Right atrium auricular region (tissue), 2 donors: ENCODE results near the gene SREBF2. TPM values are rescaled to one million over a fixed set of nuclear protein-coding genes. Genes with fewer than 3 reads are reported as not detected.

Experiments used
- DNase-seq: peaks from one replicate; pipeline ENCODE4 v3.0.0-alpha.2; 2019; ENCODE audit warnings: low spot score
- H3K27ac ChIP-seq, 2 donors: fragments of 200-600 bp; sonication (generic); 1 replicate in 1 of 2; 2 replicates in 1 of 2; pipeline ENCODE4 v1.5.1; 2016 to 2019
- H3K27me3 ChIP-seq, 2 donors: fragments of 200-600 bp; sonication (generic); one replicate each; pipeline versions ENCODE4 v1.5.1 to v1.6.0; 2017 to 2019
- H3K36me3 ChIP-seq: fragments of 200-600 bp; sonication (generic); one replicate; pipeline ENCODE4 v1.5.1; 2016
- H3K4me1 ChIP-seq, 2 donors: fragments of 200-600 bp; sonication (generic); one replicate each; pipeline versions ENCODE4 v1.5.1 to v1.6.0; 2017 to 2019
- H3K4me3 ChIP-seq, 2 donors: fragments of 200-600 bp; sonication (generic); 1 replicate in 1 of 2; 2 replicates in 1 of 2; pipeline ENCODE4 v1.5.1; 2017 to 2019; ENCODE audit warnings: mild to moderate bottlenecking in 1 of 2, moderate library complexity in 1 of 2
- H3K9me3 ChIP-seq, 2 donors: fragments of 200-600 bp; sonication (generic); one replicate each; pipeline ENCODE4 v1.5.1; 2019
- total RNA-seq, 2 donors: library from RNA; depleted of rRNA; stranded (reverse); fragments of >200 nt; gene quantifications; one replicate each; pipeline ENCODE4 v1.1.0, GENCODE V29; 2016
- TF ChIP-seq, protein P1 (sequence below), 2 donors: fragments of 200-600 bp; sonication (generic); IDR thresholded peaks; one replicate each; pipeline ENCODE4 v1.5.1; 2019; ENCODE audit warnings: antibody characterized with exemption in 2 of 2

The SREBF2 gene
- total RNA-seq, 2 donors from 2014 or later: 45.6 to 61.4 TPM

DNA sequence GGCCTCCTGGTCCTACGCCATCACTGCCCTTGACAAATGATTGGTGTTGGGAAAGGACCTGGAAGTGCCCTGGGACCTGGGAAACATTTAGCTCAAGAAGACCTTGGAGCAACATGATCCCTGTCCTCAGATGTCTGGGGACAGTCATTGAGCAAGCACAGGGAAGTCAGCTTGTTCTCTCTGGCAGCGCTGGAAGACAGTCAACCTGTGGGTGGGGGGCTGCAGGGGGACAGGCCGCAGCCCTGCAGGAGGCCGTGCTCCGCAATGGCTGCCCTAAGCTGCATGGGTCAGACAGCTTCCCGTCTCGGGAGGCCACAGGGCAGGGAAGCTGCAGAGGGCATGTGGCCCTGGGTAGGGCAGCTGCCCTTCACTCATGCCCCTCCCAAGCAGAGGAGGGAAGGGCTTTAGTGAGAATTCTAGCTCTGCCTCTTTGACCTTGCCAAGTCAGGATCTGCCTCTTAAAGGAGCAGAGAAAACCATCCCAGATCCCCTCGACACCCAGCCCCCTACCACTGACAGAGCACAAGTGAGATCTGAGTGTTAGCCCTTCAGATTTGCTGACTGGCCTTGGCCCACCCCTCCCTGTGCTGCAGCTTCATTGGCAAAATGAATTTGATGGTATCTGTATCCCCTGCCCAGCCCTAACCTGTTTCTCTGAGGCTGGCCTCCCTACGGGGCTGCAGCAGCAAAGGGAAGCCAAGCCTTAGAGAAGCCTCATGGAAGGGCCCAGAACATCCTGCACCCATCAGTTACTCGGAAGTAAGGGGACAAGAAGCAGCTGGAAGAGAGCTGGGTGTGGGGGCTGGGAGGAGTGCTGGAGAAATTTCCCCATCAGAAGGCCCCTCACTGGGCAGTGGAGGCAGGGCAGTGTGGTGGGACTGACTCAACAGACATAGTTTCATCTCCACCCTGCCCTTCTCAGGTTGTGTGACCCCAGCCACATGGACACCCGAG is 6.2 kb upstream of the SREBF2 start:
- peaks cover 0 to 36% of the 10 kb centered on the region in 2 donors for H3K4me1 ChIP-seq
- peak overlapping the region; percentile 45 to 71 for H3K27ac ChIP-seq
- H3K4me3 ChIP-seq: no peak overlapping the region
- no peaks in the 10 kb centered on the region for H3K36me3 ChIP-seq
- TF ChIP-seq, protein P1, sequence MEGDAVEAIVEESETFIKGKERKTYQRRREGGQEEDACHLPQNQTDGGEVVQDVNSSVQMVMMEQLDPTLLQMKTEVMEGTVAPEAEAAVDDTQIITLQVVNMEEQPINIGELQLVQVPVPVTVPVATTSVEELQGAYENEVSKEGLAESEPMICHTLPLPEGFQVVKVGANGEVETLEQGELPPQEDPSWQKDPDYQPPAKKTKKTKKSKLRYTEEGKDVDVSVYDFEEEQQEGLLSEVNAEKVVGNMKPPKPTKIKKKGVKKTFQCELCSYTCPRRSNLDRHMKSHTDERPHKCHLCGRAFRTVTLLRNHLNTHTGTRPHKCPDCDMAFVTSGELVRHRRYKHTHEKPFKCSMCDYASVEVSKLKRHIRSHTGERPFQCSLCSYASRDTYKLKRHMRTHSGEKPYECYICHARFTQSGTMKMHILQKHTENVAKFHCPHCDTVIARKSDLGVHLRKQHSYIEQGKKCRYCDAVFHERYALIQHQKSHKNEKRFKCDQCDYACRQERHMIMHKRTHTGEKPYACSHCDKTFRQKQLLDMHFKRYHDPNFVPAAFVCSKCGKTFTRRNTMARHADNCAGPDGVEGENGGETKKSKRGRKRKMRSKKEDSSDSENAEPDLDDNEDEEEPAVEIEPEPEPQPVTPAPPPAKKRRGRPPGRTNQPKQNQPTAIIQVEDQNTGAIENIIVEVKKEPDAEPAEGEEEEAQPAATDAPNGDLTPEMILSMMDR (IDR thresholded peaks at IDR 0.05): no peak
- H3K9me3 ChIP-seq: no peaks in the 10 kb centered on the region
- no peaks in the 10 kb centered on the region for H3K27me3 ChIP-seq
- no peak for DNase-seq

GRCh38 chr22:41827671-41828070 is 5.2 kb upstream of the SREBF2 start:
- H3K4me3 ChIP-seq: no peak overlapping the region
- no peaks in the 10 kb centered on the region for H3K9me3 ChIP-seq
- peak overlapping the region in 1 of 2 donors; percentile 71 for H3K27ac ChIP-seq
- H3K36me3 ChIP-seq: no peaks in the 10 kb centered on the region
- TF ChIP-seq, protein P1 (IDR thresholded peaks at IDR 0.05): no peak
- H3K4me1 ChIP-seq: peaks cover 0 to 42% of the 10 kb centered on the region in 2 donors
- DNase-seq: no peak
- H3K27me3 ChIP-seq: no peaks in the 10 kb centered on the region

DNA sequence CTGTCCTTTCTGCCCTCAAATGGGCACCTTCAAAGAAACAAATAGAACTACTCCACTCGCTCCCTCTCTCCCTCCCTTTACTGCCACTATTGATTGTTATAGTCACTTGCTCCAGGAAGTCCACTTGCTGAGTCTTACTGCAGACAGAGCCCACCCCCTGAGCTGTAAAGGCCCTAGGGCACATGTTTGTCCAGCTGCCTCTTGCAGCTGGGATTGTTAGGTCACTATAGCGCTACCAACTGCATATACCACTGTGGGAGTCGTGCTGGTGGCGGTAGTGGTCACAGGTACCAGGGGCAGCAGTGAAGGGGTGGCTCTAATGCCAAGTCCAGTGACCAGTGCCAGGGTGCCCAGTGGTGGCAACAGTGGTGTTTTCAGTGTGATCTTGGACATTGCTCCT is 4.4 kb upstream of the SREBF2 start:
- TF ChIP-seq, protein P1 (IDR thresholded peaks at IDR 0.05): no peak
- peaks cover 0 to 42% of the 10 kb centered on the region in 2 donors for H3K4me1 ChIP-seq

GRCh38 chr22:41830174-41830573 is 2.7 kb upstream of the SREBF2 start:
- TF ChIP-seq, protein P1 (IDR thresholded peaks at IDR 0.05): no peak
- no peak overlapping the region for H3K4me3 ChIP-seq
- peaks cover 0 to 48% of the 10 kb centered on the region in 2 donors for H3K4me1 ChIP-seq
- no peak for DNase-seq
- H3K9me3 ChIP-seq: no peaks in the 10 kb centered on the region
- H3K27ac ChIP-seq: no peak overlapping the region
- no peaks in the 10 kb centered on the region for H3K27me3 ChIP-seq
- H3K36me3 ChIP-seq: no peaks in the 10 kb centered on the region

More for the DNA sequence above, 4.4 kb upstream of the SREBF2 start:
- Histone ChIP-seq H3K27ac (no peak overlapping the region), H3K9me3 (no peaks in the 10 kb centered on the region), H3K4me3 (no peak overlapping the region), H3K36me3 (no peaks in the 10 kb centered on the region), H3K27me3 (no peaks in the 10 kb centered on the region)
- no peak for DNase-seq

- DNase-seq: no peak
- Histone ChIP-seq H3K36me3 (no peaks in the 10 kb centered on the region), H3K4me1 (peaks cover 0 to 36% of the 10 kb centered on the region in 2 donors), H3K27me3 (no peaks in the 10 kb centered on the region), H3K4me3 (no peak overlapping the region), H3K27ac (peak overlapping the region in 1 of 2 donors; percentile 90), H3K9me3 (no peaks in the 10 kb centered on the region)
- TF ChIP-seq, protein P1 (IDR thresholded peaks at IDR 0.05): no peak
These were observed 1.5 kb upstream of the SREBF2 start for GRCh38 chr22:41831383-41831782.
